GM19239 (cell line): ENCODE results near the gene PSAPL1.

ENCODE experiments used
- DNase-seq: peaks from one replicate; pipeline ENCODE4 v3.0.0; 2011; ENCODE audit warnings: low spot score; ENCODE audit not compliant: insufficient read length
- FAIRE-seq: peaks from 2 replicates; lab custom pipeline; 2011; peaks lifted over from hg19 to GRCh38; lab: Jason Lieb, UNC

PSAPL1 gene

DNA sequence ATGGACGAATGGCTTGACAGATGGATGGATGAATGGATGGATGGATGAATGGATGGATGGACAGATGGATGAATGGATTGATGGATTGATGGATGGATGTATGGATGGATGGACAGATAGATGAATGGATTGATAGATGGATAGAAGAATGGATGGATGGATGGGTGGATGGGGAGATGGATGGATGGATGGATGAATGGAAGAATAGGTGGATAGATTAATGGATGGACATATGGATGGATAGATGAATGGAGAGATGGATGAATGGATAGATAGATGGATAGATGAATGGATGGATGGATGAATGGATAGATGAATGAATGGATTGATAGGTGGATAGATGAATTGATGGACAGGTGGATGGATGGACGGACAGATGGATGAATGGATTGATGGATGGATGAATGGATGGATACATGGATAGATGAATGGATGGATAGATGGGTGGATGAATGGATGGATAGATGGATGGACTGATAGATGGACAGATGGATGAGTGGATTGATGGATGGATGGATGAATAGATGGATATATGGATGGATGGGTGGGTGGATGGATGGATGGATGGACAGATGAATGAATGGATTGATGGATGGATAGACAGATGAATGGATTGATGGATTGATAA, 33.9 kb downstream of the PSAPL1 start:
- DNase-seq (no peak), FAIRE-seq (no peak)

DNA sequence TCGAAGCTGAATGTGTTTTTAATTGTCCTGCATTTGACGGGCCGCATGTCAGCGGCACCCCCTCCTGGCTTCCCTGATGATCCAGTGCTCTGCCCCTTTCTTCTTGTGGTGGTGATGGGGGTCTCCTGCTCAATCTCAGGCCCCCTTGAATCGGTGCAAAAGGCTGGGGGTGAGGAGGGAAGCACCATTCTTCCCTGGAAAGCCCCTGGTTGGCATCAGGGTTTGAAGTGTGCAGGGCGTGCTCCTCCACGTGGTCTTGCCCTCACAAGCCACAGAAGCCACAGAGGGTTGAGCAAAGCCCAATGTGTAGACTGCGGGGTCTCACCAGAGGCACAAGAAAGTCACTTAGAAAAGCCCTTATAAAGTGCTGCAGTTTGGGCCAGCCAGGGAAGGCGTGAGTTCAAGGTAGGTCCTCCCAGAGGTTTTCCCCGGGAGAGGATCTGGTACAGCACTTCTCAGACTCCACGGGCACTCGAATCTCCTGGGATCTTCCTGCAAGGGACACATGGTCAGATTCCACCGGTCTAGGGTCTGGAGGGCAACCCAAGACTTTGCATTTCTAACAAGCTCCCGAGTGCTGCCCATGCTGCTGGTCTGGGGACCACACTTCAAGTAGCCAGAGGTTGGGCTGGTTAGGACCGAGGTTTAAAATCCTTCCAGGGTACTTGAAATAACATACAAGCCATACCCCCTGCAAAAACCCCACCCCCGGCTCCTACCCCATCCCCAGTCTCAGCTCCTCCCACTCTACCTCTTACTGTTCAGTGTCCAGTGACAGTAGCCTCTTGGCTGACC, 35.1 kb downstream of the PSAPL1 start:
- DNase-seq (no peak), FAIRE-seq (no peak)

DNA sequence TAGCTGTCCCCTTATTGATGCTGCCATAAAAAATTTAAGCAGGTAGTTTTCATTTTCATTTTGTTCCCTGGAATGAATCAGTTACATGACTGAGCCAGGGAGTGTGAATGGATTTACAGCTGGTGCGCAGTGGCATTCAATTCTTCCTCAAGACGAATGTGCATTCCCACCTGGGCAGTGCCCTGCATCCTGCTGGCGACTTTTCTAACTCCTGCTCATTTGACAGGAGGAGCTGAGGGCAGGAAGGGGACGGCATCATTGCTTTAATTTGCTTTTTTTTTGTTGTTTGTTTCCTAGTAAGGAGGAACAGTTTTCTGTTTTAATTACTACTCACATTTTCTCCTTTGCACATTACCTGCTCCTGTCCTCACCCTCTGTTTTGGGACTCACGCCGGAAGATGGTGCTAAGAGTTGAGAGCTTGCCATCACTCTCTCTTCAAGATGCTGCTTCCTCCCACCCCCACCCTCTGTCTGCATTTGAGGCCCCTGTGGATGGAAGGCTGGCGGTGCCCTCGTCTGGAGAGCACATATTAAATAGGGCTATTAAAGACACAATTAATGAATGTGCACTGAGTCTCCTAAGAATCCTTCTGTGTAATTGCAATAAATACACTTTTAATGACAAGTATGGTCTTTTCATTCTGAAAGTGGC, 35.8 kb downstream of the PSAPL1 start:
- FAIRE-seq, result no peak
- no peak for DNase-seq

DNA sequence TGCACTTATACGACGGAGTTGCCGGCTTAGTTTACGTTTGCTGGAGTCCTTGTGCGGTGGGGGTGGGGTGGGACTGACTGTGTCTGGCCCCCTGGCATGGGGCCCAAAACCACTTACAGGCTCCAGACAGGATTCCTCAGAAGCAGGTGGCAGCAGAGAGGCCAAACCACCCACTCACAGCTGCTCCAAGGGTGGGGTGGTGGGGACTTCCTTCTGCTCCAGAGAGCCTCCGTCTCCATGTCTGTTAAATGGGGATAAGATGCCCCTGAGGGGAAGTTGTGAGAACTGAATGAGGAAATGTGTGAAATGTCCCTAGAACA, 36.7 kb downstream of the PSAPL1 start:
- DNase-seq (no peak), FAIRE-seq (no peak)

DNA sequence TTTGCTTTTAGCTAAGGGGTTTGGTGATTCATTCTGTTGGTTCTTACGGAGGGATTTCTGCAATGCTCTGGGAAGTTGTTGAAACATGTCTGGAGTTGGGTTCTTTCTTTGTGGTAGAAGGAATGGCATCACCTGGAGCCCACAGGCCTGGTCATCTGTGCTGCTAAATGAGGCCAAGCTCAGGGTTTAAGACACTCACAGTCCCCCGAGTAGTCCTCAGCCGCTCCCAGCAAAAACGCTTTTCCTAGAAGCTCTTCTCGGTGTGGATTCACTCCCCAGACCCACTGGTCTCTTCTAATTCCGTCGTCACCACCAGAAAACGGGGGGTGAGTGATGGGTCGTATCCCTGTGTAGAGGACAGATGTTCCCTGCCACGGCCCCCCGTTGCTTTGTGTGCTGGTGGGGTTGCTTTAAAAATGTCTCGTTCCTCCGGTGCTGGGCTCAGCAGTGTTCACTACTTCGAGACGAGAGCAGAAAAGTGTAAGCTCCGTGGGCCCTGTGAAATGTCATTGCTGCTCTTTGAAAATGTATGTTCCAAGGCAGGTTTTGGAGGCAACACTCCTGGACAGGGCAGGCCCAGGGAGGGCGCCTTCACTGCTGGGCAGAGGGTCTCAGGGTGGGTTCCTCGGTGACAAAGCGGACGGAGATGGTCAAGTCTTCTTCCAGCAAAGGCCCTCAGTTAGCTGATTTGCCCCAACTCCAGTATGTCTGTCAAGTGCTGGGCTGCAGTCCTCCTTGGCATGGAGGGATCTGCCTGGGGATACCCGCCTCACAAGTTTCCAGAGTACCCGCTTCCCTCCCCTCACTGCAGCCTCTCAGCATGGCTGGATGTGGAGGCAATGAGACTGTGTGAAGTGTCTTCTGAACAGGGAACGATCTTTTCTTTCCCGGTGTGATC, 37.3 kb downstream of the PSAPL1 start:
- FAIRE-seq (no peak), DNase-seq (no peak)

DNA sequence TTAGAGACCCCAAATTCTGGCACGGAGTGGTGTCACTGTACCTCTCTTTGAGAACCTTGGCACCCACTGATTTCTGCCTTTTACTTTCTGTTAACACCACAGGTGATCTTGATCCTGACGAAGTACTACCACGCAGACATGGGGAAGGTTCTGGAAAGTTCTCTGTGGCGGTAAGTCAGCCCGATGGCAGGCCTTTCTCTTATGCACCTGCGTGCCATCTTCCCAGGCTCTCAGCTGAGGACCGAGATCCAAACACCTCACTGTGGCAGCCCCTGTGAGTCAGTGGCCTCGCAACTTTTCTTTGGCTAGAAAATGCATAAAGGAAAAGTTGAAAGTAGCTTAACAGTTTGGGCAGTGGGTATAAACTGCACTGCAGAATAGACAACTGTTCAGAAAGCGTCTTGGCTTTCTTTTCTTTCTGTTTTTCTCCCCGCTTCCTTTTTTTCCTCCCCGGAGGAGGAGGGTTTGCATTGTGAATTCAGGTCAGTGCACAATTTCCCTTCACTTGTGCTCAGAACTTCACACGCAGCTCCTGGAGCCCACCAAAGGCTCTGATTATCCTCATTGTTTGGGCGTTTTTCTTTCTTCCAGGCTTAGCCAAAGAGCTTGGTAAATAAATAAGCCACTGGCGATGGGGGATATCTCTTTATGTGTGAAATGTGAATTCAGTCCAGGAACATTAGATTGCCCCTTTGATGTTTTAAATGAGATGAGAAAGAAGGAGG, 38.4 kb downstream of the PSAPL1 start:
- FAIRE-seq, result no peak
- DNase-seq, result no peak

DNA sequence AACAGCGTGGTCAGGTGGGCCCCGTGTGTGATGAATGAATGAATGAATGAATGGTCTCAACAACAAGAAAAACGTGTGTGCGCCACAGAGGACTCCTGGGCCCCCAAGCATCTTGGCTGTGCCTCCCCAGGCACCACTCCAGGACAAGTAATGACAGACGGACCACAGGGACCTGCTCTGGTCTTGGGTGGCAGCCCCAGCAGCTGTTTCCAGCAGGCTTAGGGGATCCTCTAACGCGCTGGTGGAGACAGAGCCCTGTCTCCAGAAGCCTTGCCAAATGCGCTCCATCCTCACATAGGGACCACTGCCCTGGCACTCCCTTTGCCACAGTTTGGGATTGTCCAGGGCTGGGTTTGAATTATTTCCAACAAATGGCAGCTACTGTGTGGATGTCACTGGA, 39.1 kb downstream of the PSAPL1 start:
- no peak for DNase-seq

DNA sequence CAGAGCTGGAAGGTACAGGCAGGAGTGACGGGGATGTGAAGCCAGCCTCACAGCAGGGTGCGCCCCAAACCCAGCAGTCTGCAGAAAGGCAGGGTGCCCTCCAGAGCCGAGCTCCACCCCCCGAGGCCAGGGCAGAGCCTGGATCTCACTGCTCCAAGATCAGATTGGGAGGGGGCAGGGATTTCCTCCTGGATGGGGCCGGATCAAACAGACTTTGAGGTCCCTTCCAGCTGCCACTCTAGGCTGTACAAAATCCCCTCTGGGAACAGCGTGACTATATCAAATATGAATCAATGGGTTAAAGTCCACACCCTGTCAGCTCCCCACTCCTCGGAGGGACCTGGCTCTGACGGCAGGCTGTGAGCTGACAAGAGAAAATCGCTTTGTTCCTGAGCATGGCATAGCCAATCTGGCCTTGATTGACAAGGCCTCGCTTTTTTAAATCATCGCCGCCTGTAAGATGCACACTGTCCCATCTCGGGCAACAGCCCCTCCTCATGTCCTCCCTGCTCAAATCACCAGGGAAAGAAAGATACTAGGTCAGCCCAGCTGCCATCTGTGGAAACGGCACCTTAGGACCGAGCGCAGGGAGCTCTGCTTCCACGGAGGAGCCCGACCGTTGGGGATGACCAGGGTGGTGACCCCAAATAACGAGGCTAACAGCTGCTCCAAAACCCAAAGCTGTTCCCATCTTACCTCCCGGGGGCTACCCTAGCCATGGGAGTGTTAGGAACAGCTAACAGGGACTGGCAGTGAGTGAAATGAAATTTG, 39.9 kb downstream of the PSAPL1 start:
- DNase-seq (no peak), FAIRE-seq (no peak)

More for the DNA sequence above, 39.1 kb downstream of the PSAPL1 start:
- FAIRE-seq, result no peak

DNA sequence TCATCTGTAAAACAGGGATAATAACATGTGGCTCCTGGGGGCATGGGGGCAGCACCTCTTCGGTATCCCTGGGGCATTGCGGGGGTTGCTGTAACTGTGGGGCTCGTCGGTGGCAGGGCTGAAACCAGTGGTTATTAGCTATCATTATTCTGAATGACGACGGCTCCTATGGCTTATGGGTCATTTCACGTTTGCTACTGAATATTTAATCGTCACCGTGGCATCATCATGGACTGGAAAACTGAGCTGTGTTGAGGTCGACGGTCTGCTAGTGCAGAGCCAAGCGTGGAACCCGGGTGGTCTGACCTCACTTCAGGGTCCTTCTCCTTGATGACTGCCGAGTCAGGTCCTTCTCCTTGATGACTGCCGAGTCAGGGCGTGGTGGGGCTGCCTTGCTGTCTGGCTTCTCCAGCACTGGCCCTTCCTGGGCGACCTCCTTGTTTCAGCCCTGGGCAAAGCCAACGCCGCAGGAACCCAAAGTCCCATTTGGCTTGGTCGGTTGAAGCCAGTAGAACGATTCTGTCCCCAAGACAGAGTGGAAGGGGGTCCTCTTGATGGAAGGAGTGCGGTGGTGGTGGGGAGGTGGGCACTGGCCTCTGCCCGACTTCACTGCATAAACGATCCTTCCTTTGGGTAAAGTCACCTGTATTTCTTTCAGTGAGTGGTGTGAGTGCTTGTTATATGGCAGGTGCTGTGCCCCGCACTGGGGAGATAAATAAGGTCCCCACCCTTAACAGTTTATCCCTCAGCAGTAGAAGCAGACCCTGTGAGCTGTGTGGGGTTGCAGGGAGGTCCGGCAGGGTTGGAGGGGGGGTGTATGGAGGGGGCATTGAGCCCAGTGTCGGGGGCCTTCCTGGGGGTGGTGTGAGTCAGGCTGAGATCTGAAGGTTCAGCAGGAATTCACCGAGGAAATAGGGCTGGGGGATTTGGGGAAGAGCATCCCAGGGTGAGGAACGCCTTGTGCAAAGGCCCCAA, 40.8 kb downstream of the PSAPL1 start:
- DNase-seq, result no peak

DNA sequence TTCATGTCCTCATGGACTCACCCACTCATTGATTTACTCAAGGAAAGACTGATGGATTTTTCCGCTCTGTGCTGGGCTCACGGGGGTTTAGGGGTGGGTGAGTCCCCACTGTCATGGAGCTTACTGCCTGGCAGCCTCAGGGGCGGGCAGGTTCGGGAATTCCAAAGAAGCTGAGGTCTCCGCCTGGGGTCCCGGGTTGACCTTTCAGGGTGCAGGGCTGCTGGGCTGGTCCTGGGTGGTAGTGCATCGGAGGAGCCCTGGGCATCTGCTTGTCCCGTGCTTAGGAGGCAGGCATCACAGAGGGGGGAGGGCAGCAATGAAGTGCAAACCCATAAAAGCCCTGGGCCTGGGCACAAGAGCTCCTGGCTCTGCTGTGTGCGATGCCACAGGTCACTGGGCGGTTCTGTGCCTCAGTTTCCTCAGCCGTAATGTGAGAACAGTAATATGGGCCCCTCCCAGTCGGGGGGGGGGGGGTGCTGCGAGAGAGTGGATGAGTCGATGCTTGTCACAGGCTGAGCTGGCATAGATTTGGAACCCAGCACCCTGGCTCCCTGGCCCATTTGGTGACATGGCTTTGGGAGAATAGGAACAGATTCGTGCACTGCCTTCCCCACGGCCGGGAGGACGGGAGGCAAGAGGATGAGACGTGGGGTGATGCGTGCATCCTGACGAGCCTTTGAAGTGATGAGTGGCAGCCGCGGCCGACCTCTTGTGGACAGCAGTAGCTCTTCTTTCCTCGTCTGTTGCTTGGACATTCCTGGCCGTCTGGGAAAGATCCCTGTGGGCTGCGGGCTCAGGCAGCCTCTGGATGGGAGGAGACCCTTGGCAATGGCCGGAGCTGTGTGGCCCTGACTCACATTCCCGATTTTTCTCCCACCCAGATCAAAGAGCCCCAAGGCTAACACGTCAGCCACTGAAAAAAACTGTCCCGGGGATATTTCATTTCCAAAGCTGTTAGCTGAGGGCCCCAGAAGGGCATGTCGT, 42.0 kb downstream of the PSAPL1 start:
- no peak for FAIRE-seq
- no peak for DNase-seq

More for the DNA sequence above, 40.8 kb downstream of the PSAPL1 start:
- FAIRE-seq, result no peak

DNA sequence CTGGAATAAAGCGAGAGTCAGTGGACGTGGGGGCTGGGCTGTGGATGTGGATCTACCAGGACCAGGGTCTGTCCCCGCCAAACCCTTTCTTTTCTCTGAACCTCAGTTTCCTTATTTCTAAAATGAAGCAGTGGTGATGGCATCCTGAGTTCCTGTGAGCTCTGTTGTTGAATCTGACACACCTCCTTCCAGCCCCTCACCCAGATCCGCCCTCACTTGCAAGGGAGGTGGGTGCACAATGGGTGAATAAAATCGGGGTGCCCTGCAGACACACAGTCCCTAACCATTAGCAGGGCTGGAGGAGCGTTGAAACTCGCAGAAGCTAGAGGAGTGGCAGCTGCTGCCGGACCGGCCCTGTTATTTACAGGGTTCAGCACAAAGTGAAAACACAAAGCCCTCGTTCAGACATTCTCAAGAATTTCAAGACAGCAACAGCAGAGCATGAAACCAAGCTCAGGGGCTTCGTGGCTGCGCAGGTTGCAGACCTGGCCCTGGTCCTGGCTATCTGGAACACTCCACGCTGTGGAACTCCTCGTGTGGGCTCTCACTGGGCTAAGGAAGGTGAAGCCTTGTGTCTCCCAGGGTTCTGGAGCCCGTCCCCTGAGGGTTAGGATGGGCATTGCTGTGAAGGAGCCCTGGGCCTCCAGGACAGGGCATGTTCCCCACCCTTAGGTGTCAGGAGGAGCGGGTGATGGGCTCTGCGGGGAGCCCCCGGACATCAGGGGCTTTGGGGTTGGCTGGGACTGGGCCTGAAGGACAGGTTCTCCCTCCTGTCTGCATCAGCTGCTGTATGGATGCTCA, 42.9 kb downstream of the PSAPL1 start:
- FAIRE-seq (no peak), DNase-seq (no peak)

DNA sequence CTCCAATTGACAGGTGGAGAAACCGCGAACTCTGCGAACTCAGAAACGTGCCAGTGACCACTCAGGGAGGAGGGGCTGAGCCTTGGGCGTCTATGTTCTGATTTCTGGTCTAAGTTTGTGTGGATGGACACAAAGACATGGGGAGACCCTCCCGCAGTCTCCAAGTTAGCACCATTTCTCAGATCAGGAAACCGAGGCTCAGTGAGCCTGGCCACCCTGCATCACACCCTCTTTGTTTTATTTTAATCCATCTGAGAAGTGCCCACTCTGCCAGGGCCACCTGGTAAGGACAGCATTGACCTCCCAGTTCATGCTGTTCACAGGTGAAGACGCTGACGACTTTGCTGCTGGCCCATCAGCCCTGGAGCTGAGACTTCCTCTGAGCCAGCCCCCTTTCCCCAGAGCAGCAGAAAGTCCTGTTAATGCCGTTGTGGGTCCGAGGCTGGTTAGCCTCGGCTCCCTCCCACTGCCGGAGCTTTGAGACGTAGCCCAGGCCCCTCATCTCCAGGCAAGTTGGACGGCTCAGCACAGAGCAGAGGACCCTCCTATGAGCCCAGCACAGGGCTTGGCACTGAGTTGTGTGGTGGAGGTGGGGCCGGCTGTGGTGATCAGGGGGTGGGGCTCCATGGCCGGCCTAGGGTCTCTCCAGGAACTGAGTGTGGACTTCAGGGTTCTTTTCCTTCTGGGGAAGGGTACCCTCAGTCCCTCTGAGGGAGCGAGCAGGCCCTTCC, 43.7 kb downstream of the PSAPL1 start:
- FAIRE-seq (no peak), DNase-seq (no peak)

DNA sequence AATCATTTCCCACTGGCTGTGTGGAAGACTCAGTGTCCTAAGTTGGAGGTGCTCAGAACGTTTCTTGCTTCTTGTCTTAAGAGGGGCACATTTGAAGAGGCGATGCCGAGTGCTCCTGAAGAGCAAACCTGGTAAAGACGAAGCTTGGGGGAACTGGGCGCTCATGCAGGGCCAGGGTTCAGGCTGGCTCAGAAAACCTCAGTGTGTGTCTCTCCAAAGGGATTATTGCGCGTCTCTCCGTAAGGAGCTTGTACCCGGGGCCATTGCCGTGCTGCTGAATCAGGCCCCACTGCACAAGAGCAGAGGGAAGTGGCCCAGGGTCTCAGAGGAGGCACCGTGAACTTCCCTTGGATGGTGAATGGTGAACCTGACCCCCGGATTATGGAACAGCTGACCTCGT, 44.4 kb downstream of the PSAPL1 start:
- no peak for DNase-seq
- FAIRE-seq, result no peak

DNA sequence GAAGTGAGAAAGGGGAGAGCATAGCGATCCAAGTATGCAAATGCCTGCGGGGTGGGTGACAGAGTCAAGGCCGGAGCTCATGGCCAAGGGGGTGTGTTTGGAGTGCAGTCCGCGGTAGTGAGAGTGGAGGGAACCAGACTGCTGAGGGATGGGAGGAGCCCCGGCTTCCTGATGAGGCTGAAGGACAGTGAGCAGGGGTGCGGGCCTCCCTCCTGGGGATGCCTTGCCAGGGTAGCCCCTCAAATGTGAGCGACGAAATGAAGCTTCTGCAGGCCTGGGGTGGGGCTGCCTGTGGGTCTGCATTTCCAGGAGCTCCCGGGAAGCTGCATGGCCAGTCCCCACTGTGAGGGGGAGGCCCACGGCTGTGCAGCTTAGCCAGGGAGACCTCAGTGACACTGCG, 45.0 kb downstream of the PSAPL1 start:
- DNase-seq (no peak), FAIRE-seq (no peak)

DNA sequence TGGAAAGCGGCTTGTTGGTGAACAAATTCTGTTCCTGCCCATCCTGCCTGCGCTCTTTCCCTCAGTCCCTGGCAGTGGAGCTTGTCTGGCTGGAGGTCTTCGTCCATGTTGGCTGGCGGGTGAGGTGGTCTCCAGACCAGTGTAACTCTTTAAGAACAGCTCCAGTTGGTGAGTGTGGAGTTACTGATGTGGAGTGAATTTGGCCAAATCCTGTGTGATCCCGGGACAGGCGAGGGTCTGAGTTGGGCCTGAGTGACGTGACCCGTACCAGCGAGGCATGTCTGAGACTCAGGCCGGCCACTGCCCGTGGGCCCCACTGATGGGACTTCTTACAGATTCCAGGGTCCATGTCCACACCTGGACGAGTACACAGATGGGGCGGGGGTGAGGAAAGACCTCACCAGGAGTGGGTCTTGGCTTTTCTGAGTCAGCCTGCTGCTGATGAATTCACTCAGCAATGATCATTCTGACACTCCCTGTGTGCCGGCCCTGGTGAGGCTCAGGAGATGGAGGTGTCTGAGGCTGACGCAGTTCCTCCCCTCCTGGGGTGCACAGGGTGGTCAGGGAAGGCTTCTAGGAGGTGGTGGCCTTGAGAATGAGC, 45.5 kb downstream of the PSAPL1 start:
- FAIRE-seq (no peak), DNase-seq (no peak)
